CD4-positive, alpha-beta T cell treated with Interleukin-4 for 4 hours (primary cell): ENCODE results near the gene ASPHD2.

ENCODE experiments used
- DNase-seq: peaks from one replicate; pipeline ENCODE4 v3.0.0-alpha.2; 2020

ASPHD2 gene

DNA sequence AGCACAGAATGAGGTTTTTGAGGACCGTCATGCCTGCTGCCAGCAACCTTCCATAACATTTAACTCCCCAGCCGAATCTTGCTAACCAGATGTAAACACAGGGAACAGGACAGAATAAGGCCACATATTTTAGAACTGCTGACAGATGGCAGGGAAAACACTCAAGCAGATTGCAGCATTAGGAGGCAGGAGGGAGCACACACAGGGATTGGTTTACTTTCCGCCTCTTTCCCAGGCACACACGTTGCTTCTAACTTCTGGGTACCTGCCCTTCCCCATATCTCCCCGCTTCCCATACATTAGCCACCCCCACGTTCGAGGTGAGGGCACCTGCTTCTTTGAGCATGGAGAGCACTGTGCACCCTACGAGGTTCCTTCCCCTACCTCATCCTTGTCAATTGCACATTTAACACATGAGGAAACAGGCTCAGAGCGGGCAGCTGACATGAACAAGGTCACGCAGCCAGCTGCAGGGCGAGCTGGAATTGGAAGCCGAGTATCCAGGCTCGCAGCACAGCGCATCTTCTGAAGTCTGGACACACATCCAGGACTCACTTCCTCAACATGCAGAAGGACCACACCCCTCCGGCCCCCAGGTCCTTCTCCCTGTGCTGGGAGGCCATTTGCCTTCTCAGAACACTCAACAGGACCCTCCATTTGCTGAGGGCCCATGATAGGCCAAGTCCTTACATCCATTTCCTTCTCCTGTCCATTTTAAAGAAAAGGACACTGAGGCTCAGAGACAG lies 18.7 kb downstream of the ASPHD2 start:
- no peak for DNase-seq

DNA sequence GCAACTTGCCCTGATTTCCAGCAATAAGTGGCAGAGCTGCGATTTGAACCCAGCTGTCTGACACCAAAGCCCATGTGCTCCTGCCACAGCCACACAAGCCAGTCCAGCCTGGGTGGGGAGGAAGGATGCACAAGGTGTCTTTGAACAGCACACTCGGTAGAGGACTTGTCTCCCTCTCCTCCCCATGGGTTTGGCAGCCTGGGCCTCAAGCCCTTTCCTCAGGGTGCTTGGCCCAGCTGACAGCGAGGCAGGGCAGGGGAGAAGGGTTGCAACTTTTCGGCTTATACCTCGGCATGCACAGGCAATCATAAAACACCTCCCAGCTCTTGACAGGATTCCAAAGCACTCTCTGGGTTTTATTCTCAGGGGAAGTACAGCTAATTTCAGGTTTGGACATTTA lies 19.3 kb downstream of the ASPHD2 start:
- no peak for DNase-seq

DNA sequence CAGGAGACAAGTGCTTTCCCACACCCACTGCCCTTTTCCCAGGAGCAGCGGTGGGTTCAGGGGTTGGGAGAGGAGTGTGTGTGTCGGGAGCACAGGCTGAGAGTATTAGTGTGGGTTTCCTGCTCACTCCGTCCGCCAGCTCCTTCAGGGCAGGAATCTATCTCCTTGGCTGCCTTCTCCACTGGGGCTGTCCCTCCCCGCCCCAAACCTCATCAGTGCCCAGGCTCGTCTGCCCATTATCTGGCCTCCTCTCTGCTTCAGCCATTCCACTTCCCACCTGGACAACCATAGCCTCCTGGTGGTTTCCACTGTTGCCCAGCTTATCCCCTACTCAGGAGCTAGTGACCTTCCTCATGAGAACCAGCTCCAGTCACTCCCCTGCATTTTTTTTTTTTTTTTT lies 19.9 kb downstream of the ASPHD2 start:
- DNase-seq, result no peak

DNA sequence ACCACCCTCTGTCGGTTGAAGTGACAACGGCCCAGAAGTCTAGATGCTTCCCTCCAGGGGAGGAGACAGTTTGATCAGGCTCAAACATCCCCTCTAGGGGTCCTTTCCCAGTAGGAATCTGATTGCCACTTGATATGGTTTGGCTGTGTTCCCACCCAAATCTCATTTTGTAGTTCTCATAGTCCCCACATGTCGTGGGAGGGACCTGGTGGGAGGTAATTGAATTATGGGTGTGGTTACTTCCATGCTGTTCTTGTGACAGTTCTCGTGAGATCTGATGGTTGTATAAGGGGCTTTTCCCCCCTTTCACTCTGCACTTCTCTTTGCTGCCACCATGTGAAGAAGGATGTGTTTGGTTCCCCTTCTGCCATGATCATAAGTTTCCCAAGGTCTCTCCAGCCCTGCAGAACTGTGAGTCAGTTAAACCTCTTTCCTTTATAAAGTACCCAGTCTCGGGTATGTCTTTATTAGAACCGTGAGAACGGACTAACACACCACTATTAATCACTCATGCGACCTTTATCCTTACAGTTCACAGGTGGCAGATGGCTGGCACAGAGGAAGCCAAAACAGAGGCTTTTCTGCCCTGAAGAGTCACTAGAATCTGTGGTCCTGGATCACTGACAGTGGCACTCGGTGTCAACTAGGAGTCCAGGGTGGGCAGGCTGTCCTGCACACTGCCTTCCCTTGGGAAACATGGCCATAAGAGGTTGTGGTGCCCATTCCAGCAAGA lies 21.6 kb downstream of the ASPHD2 start:
- DNase-seq, result no peak

DNA sequence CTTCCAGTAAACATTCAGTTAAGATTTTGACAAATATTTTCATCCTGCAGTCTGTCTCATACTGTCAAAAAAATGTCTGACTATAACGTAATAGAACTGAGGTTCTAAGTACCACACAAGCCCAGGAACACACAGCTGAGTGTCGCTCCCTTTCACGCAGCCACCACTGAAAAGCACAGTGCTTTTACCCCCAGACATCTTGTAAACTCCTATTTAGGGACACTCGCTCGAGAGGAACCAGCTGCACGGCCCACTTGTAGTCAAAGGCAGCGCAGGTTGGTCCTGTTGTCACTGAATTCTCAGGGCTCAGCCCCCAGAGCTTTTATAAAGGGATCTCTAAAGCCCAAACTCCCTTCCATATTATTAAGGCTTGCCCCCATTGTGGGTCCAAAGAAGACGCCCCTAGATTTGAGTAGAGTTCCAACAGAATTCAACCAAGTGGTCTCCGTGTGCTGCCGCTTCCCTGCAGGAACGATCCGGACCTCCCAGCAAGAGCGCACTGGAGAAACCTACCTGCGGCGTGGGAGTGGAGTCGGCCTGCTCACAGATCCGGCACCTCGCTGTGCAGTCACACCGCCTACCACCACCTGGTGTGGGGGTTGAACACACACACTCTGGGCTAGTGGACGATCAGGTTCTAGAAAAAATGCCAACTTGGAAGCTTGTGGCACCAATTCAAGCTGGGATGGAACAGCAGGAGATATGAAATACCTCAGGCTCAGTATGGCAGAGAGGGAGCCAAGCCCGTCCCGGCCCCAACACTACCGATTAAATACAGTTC lies 23.4 kb downstream of the ASPHD2 start:
- DNase-seq, result no peak

DNA sequence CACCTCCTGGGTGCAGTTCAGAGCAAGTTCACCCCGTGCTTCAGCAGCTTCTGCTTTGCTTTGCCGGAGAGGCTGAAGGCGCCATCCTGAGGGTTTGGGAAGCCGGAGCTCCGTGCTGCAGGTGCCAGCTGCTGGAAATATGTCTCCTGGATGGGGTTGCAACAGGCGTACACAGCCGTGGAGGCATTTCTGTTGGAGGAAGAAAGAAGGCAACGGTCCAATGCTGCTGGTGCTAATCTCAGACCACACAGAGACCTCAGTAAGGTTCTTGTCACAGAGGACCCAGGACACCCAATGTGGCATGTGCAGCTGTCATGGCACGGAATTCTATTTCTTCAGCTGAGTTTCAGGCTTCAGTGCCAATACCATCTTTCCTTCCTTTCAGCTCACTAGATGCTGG lies 24.2 kb downstream of the ASPHD2 start:
- DNase-seq, result no peak

DNA sequence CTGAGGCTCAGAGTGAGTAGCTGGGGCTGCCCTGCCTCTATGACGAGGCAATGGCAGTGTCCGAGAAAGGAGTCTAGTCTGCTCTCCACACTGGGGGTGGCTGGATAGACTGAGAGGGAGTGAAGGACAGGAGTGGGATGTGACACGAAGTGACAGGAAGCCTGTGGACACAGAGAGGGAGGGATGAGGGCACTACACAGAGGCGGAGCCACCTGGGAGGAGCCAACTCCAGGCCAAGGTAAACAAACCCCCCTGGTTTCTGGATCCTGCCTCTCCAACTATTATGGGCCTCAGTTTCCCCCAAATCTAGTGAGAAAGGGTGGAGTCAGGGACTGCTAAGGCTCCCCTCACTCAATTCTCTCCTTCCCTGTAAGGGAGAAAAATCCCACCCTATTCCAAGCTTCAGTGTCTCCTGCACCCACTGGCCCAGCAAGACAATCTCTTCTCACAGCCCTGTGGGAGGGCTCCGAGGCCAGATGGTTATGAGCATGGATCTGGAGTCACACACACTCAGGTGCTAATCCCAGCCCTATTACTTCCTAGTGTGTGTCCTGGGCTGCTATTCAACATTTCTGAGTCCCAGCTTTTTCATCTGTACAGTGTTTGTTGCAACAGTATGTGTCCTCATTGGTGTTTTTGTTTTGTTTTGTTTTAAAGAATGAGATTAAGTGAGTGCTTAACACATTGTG lies 24.9 kb downstream of the ASPHD2 start:
- DNase-seq, result no peak

DNA sequence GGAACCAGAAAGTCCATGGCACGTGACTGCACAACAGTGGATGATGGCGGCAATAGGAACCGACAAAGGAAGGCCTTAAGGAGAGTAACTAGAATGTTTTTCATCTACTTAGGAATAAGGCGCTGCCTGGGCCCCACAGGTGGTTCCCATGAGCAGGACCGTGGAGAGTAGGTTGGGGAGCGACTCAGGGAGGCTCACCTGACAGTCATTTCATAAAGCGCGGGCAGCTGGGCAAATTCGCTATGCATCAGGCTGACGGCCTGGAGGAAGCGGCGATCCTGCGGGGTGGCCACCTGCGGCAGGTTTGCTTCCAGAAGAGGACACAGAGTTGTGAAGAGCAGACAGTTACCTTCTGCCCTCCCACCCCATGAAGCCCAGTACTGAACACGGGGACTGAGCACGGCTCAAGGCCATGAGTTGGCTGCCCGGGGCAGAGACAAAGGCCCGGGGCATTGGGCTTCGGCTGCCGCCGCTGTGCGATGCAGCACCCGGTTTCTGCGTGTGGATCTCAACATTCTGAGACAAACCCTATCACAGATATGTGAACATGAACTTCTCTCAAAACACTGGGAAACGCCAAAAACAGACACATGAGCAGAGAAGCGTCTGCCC lies 28.7 kb downstream of the ASPHD2 start:
- DNase-seq, result no peak

DNA sequence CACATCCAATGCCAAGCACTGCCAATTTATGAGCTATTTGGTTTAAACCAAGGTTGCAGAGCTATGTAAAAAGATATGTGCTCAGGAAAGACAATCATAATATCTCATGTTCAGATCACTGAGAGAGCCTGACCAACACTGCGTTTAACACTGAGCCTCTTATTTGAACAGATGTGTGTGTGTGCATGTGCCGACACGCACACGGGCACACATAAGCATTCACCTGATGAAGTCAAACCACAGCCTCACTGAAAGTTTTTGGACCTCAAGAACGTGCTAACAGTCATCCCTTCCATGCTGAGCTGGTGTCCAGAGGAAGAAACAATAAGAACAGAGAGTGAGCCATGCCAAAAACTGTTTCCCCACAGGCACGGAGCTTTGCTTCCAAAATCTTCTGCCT lies 31.1 kb downstream of the ASPHD2 start:
- DNase-seq, result no peak

DNA sequence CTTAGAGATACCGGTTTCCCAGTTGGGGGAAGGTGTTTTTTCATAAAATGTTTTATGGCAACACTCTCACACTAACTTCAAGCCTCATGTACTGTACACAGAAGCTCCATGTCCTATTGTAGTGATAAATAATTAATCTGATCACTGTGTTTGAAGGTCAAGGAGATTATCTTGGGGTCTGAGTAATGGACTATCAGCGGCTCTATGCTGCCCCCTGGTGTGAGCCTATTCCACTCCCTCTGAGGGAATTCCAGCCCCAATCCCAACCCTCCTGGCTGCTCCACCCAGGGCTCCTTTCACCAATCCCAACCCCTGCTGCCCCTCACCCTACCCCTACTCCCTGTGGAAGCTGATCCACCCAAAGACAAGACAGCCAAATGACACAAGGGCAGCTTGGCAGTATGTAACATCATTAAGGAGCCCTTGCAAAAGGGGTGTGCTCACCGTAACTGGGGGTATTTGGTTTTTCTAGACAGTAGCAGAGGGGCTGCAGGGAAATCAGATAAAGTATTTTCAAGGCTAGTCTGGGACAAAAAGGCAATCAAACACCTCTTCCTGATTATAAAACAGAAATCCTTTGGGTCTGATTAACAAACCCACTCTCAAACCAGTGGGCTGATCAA lies 32.2 kb downstream of the ASPHD2 start:
- peak; percentile 44 for DNase-seq

DNA sequence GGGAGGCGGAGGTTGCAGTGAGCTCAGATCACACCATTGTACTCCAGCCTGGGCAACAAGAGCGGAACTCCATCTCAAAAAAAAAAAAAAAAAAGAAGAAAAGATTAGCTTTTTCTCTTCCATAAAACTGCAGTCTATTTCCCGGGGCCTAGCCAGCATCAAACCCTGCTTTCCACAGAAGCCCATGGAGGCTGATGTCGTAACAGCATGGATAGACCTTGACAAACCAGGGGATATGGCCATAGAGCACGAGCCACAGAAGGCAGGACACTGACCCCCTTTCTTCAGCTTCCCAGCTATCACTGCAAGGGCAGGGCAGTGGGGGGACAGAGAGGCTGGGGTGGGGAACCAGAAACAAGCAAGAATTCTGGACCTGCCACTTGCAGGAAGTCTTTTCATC lies 33.0 kb downstream of the ASPHD2 start:
- no peak for DNase-seq

DNA sequence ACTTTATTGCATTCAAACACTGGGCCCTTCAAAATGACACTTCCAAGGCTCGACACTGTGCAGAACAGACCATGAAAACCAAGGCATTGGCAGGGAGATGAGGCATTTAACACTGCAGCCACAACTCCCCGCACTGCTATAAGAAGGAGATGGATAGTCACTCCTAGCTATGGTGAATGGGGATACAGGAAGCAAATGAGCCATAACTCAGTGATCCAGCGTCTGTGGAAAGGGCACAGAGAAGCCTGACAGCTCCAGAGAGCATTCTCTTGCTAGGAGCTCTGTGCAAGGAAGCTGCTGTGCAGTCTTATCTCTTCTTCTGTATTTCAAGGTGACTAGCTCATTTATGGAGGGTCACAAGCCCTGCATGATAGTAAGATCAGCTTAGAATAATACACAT lies 33.6 kb downstream of the ASPHD2 start:
- DNase-seq, result no peak

DNA sequence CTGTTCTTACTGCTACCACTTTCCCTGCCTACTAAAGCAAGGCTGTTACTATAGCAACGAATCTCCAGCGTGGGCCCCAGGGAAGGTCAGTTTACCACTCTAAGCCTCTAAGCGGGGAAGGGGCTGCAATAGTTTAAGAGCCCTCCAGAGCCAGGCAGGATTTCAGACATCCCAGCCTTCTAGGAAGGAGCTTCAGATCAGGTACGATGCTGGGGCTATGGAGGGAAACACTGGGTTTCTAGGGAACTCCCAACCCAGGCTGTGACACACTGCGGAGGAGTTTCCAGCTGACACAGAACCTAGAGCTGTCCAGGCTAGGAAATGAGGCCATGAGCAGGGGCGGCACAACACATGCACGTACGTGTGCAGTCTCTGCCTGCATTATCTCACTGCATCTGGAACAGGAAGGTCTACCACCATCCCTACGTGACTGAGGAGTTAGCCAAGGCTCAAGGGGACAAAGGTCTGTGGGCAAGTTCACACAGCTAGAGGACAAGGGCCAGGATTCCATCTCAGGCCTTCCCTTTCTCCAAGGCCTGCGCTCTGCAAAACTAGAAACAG lies 34.1 kb downstream of the ASPHD2 start:
- DNase-seq, result no peak

DNA sequence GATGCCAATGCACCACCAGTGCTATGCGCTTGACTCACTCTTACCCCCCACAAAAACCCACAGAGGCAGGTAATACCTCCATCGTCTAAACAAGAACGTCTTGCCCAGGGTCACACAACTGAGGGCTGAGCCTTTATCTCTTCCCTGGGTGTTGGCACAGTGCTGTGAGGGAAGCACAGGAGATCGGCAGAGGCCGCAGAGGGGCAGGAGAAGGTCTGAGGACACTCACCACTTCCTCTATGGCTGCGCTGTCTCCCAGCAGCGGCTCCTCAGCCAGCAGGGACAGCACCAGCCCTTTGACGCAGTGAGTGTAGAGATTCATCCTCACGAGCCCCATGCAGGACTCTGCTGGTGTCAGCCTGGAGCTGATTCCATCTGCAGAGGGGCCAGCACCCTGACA lies 34.6 kb downstream of the ASPHD2 start:
- no peak for DNase-seq

DNA sequence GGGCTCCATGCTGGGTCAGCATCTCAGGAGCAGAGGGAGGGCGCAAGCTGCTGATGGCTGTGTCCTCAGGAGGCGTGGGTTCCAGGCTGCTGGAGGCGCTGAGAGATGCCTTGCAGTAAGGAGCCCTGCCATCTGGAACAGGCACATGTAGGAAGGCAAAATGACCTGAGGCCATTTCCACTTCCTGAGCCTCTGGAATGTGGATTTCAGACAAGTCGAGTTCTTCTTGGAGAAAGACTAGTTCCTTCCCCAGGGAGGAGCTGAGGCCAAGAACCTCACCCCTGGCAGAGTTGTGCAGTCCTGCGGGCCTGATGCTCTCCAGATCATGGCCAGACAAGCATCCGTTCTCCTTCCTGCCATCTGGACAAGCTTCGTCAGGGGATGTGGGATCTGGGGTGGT lies 35.3 kb downstream of the ASPHD2 start:
- DNase-seq, result no peak

DNA sequence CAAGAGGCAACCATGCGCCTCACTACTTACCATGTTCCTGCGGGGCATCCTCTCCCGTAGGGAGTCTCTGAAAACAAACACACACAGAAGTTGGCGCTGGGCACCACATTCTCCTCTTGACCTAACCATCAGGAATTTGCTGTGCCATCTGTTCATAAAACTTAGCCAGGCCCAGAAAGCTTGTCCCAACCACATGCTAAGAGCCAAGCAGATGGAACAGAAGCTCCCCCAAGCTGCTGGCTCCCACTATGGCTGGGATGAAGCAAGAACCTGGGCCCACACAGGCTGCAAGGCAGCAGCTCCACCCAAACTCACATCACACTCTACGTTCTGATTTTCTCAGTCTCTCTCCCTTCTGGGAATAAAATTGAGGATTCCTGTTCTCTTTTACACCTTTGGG lies 37.1 kb downstream of the ASPHD2 start:
- no peak for DNase-seq

DNA sequence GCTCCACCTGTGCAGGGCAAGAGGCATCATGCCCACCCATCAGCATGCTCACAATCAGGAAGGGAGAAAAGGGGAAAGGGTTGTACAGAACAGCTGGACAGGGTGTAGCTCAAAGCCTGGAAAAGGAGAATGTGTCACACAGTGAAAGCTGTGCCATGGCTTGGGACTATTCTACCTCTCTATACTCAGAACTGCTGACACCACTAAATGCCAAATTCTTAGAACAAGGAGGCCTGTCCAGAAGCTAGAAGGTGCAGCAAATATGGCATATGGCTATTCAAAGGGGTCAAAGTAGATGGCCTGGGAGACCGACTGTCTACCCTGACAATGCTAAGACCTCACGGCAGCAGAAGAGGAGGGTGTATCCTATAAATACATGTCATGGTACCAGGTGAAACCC lies 41.7 kb downstream of the ASPHD2 start:
- no peak for DNase-seq

DNA sequence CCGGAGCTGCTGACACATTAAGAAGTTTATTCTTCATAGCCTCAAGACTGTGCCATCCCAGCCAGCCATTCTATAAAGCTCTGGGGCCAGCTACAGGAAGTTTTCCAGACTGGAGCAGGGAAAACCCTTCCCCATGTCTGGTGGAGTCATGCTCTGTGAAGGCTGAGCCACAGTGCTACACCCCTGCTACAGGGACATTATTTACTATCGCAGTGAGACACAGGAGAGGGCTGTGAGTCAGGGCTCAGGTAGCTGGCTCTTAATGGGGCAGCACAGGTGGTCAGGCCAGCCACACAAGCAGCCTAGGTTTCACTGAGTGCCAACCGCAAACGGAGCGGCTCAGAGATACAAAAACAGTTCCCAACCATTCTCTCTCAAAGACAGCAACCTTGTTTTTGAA lies 42.5 kb downstream of the ASPHD2 start:
- DNase-seq, result no peak

DNA sequence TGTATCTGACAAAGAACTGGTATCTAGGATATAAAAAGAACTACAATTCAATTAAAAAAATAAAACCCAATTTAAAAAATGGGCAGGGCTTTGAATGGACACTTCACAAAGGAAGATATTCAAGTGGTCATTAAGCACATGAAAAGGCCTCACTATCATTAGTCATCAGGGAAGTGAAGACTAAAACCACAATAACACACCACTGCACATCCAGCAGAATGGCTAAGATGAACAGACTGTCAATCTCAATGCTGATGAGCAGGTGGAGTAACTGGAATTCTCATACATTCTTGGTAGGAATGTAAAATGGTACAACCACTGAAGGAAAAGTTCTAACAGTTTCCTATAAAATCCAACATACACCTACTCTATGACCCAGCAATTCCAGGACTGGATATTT lies 45.6 kb downstream of the ASPHD2 start:
- DNase-seq, result no peak

DNA sequence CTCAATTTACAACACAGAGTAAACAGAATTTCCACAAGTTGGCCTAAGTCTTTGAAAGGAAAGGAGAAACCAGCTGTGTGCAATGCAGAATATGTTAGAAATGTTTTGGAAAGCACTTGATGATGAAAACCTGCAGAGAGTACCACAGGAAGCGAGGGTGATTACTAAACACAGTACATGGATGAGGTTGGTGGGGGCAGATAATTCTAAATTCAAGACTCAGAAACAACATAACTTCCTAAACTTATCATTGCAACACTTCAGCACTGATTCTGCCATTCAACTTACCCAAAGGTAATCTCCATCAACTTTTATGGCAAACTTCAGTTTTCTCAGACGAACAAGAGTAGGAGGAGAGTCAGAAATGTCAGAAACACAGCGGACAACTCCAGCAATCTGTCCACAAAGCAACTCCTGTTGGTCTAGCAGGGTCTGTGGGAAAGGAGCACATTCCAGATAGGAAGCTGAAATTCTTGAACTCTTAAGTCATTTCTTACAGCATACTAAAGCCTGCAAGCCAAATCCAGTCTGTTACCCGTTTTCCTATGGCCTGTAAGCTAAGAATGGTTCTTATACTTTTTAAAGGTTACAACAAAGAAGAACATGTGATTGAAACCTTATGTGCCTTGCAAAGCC lies 47.8 kb downstream of the ASPHD2 start:
- no peak for DNase-seq

DNA sequence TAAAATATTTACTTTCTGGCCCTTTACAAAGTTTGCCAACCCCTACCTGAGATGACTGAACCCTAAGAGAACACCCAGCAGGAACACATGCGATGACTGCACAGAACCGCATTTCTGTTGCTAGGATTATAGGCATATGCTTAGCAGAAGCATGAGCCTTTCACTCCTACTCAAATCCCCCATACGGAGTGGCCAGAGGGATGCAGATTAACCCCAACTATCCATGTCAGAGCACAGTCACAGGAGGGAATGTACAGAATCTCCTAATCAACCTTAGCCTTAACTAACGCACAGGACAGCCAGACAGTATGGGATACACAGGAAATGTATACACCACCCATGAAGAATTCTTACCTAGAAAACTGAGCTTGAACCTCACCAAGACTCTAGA lies 48.3 kb downstream of the ASPHD2 start:
- DNase-seq, result no peak
